HG03571 (cell line): ENCODE measurements around the gene ZNF831.

Source experiments
- ATAC-seq: cut with Tn5 transposase; IDR thresholded peaks from one replicate; pipeline ENCODE4 v1.9.1; 2021; ENCODE audit not compliant: unreplicated experiment

Gene ZNF831

DNA sequence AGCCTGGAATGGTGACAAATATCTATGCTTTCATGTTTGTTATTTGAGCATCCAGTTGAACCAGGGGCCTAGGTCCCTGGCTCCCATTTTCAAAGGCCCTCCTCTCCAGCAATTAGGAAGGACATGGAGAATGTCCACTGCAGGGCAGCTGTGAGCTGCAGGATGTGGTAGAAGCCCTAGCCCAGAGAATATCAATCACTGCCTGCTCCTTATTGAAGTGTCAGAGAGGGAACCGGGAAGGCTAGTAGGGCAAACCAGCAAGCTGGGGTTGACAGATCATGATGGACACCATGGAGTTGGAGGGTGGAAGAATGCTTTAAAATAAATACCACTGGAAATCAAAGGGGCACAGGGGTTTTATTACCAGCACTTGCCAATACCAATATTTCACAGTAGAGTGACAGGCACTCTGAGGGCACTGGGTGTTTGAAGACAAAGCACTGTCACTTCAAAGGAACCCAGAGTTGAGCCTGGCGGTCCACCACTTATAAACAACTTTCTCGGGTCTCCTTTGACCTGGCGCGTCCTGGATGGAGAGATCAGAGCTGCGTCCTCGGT, 47.7 kb downstream of the ZNF831 start:
- no peak for ATAC-seq

- no peak for ATAC-seq
These were observed 50.5 kb downstream of the ZNF831 start for GRCh38 chr20:59214073-59214472.

DNA sequence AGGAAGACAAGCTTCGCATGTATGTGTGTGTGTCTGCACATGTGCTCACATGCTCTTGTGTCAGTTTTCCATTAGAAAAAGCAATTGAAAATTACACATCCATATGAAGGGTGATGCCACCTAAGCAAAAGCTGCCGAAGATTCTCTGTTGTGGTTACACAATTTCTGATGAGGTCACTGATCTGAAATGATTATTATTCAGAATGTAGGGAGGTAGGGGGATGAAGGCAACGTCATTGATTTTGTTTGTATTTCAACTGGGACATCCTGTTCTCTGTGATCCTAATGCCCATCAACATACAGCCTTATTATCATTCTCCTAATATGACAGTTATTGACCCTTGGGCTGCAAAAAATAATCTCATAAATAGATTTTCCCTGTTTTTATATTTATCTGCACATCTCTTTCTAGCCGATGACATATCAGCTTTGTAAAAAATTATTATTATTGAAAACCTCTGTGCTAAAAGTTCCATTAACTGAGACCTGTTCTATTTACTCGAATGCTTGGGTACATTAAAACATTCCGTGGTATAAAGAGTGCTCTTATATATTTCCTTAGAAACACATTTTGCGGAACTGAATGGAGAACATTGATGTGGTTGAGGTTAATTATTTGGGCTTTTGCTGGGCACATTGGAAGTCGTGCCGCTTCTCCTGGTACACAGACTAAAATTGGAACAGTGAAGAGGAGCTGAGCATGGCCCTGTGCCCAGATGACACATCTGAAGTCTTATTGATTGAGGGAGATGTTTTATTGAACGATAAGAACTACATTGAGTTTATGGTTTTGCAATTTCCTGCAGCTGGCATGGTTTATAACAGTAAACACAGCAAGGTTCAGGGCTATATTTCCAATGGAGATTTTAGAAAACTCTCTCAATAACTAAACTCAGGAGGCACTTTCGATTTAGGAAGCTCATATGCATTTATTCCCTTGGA, 51.3 kb downstream of the ZNF831 start:
- no peak for ATAC-seq

GRCh38 chr20:59217173-59217572, 53.6 kb downstream of the ZNF831 start:
- ATAC-seq: no peak

DNA sequence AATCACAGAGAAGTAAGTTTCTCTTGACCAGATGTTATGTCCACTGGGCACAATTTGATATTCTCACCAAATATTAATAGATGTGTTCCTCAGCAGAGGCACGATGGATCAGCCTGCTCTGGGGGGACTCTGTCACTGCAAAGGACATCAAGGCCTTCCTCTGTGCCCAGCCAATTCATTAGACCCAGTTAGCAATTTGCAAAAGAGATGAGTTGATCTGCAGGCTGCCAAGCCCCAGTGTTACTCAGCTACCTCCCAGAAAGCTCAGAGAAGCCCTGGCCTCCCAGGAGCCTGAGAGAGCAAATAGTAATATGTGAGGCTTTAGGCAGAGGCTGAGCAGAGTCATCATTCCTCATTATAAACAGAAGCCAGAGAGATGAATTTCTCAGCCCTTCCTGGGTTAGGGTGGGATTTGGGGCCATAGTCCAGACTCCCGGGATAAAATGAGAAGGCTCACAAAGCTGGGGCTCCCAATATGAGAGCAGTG, 54.2 kb downstream of the ZNF831 start:
- ATAC-seq: no peak

- no peak for ATAC-seq
These were observed 55.6 kb downstream of the ZNF831 start for GRCh38 chr20:59219211-59219610.

- no peak for ATAC-seq
These were observed 56.5 kb downstream of the ZNF831 start for GRCh38 chr20:59220161-59220560.

DNA sequence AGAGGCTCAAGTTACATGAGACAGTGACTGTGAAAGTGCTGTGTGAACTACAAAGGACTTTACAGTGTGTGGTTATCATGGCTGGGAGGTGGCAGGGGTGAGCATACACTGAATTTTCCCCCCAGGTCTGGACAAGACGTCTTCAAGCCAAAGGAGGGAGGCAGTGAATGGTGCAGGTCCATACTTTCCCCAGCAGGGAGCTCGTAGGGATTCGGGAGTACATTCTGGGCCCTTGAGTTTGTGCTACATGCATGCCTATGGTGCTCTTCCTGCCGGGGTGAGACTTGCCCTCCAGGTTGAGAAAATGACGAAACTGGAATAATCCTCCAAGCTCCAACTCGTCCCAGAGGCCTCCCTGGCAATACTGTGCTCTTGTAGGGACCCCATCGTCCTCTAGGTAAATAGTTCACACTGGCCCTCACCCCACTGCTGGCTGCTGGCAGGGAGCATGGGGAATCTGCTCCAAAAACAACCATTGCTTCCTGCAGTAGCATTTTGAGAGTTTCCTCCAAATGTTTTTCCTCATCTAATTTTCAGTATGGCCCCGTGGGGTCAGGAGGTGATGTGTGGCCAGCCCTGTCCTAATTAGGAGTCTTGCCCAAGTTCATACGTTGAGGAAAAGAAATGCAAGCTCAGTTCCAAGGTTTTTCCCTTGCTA, 57.6 kb downstream of the ZNF831 start:
- no peak for ATAC-seq

GRCh38 chr20:59221707-59222252, 58.2 kb downstream of the ZNF831 start:
- no peak for ATAC-seq

GRCh38 chr20:59222253-59223181, 58.9 kb downstream of the ZNF831 start:
- ATAC-seq: peak; percentile 82

GRCh38 chr20:59223182-59223601, 59.6 kb downstream of the ZNF831 start:
- no peak for ATAC-seq

DNA sequence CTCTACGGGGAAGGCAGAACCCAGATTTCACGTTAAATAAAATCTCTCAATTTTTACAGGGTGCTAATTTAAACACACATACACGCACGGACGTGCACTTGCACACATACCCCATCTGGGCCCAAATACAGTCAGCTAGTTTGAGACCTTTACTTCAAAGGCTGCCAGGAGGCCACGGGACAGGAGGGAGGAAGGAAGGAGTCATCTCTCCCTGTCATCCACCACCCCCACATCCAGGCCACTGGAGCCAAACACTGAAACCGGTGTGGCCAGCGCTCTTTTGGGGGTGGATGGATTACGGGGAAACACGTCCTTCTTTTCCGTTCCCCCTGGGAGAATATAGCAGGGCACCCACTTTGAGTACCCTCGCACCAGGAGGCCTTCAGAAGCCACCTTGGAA, 60.1 kb downstream of the ZNF831 start:
- ATAC-seq: no peak

- no peak for ATAC-seq
These were observed 60.6 kb downstream of the ZNF831 start for GRCh38 chr20:59224236-59224635.

DNA sequence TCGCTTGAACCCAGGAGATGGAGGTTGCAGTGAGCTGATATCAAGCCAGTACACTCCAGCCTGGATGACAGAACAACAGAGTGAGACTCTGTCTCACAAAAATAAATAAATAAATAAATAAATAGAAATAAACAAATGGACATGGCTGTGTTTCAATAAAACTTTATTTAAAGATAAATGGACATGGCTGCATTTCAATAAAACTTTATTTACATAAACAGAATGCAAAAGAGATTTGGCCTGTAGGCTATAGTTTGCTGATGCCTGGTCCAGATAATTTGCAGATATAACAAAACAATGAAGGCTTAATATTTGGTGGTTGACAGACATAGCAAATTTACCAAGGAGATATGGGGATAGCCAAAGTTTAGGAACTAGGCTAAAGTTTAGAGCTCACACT, 66.8 kb downstream of the ZNF831 start:
- ATAC-seq: no peak

- ATAC-seq: no peak
These were observed 67.6 kb downstream of the ZNF831 start for GRCh38 chr20:59231124-59231804.

GRCh38 chr20:59232618-59233017, 69.0 kb downstream of the ZNF831 start:
- ATAC-seq: no peak

DNA sequence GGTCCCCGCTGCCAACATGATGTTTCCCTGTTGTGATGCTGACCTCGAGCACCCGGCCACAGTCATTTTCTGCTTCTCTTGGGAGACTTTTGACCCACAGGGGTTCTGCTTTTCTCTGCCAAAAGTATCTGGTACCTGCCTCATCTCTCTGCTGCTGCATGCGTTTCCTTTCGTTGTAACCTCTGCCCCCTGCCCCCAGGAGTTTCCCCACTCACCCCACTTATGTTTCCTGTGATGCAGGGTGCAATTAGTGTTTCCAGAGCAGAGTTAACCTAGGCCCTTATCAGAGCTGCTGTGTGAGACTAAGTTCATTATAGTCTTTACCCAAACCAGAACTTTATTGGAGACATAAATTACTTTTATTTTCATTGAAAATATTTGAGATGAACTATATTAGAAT, 71.6 kb downstream of the ZNF831 start:
- ATAC-seq: no peak

- ATAC-seq: no peak
These were observed 76.4 kb downstream of the ZNF831 start for GRCh38 chr20:59240006-59240405.

DNA sequence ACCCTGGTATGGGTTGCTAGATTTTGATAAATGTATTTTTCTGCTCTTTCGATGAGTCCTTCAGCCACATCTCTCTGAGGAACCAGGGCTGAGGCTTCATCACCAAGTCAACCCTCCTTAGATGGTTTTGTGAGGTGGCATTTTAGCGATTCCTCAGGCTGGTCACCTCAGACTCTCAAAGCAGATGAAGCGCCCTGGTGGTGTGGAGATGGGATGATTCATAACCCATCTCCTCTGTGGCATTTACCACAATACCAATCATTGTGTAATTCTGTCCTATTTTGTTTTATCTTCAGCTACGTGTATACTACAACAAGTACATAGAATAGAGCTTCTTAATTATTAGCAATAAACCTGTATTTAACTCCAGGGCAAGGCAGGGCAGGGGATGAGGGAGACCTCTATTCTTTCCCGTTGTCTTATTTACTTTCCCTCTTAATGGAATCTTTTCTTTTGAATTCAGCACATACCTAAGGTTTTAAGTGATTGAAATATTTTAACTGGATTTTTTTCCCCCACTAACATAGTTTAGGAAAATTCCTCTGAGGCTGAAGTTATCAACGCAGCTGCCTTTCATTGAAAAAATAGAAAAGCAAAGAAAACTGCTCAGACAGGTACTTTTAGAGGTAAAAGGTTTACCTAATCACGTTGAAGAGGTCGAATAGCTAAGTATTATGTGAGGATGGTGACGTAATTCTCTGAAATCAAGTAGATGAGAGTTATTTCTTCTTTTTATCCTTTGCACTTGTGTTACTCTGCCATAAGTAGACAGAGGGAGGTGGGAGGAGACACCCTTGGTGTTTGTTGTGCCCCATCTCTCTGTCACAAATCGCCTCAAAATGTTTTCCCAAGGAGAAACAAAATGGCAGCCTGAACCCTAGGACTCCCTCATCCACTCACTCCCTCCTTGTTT, 79.3 kb downstream of the ZNF831 start:
- no peak for ATAC-seq
